Heart left ventricle (tissue), 13 donors: ENCODE data around the gene SKOR2.

Experiments
- CTCF ChIP-seq, 12 donors: fragments of 200-600 bp; sonication (generic) in 4 of 12; IDR thresholded peaks; one replicate each; pipeline versions ENCODE4 v1.5.0 to v1.8.0; 2018 to 2022; ENCODE audit warnings: antibody characterized with exemption in 12 of 12, mild to moderate bottlenecking in 5 of 12
- POLR2A ChIP-seq, 2 donors: fragments of 450-650 bp; IDR thresholded peaks; one replicate each; pipeline ENCODE4 v1.6.1; 2017; ENCODE audit warnings: antibody characterized with exemption in 2 of 2, mild to moderate bottlenecking in 2 of 2, moderate library complexity in 2 of 2
- donor health status: ischemic (EF 13 %, LVEDD 7.1; RV severe dilation, severe dysfunction).
- donor health status: DM: no; HTN: yes; CAD: no.
- donor health status: DM: no; HTN: no; CAD: no.
- donor health status: ischemic (EF 25% LVEDD 6.9; RV normal size, moderate dysfunction).
- donor health status: ischemic (EF 25% LVEDD 5.7; RV mildly dilated, moderate dysfunction).
- donor health status: ischemic (EF 35%, LVEDD 5.7; RV mildly dilated, moderate dysfunction).
- donor health status: nonischemic (EF 11% LVEDD 7.7; RV severe dilation, severe dysfunction).
- donor health status: DM: yes; HTN: yes; CAD: no.
- donor health status: PGD.
- donor health status: ischemic (EF 29% LVEDD 5.4; RV normal size, mild dysfunction).
- donor health status: nonischemic (EF 23%, LVEDD 6.1; RV moderate dilation, normal function).

GRCh38 chr18:47296462-47296861 is 45.0 kb upstream of the SKOR2 start:
- TF ChIP-seq CTCF (IDR thresholded peaks at IDR 0.05), result no peak
- no peak for TF ChIP-seq POLR2A (IDR thresholded peaks at IDR 0.05)
